Left ventricle myocardium inferior (tissue), 1 donor: ENCODE results near the gene EDRF1. TPM values are rescaled to one million over a fixed set of nuclear protein-coding genes. Genes with fewer than 3 reads are reported as not detected.

Source experiments
- DNase-seq: peaks from one replicate; pipeline ENCODE4 v3.0.0-alpha.2; 2020
- H3K27ac ChIP-seq: fragments of 200-600 bp; replicated peaks from 2 replicates; pipeline ENCODE4 v1.8.0; 2021
- H3K27me3 ChIP-seq: fragments of 200-600 bp; 2 replicates; pipeline ENCODE4 v1.8.0; 2021; ENCODE audit warnings: low read depth
- H3K36me3 ChIP-seq: fragments of 200-600 bp; 2 replicates; pipeline ENCODE4 v1.8.0; 2021
- H3K4me1 ChIP-seq: fragments of 200-600 bp; 2 replicates; pipeline ENCODE4 v1.8.0; 2021
- H3K4me3 ChIP-seq: fragments of 200-600 bp; 2 replicates; pipeline ENCODE4 v1.8.0; 2021; ENCODE audit warnings: mild to moderate bottlenecking, moderate library complexity
- H3K9me3 ChIP-seq: fragments of 200-600 bp; replicated peaks from 2 replicates; pipeline ENCODE4 v1.8.0; 2021
- CTCF ChIP-seq: fragments of 200-600 bp; IDR thresholded peaks from 2 replicates; pipeline ENCODE4 v1.8.0; 2021; ENCODE audit warnings: antibody characterized with exemption, mild to moderate bottlenecking, borderline replicate concordance
- intact Hi-C: fragments of 100-400 bp; cut with micrococcal nuclease; formaldehyde crosslinking; loops from one replicate; pipeline ENCODE4 v1.11.0; 2022
- total RNA-seq: library from RNA; stranded (reverse); fragmentation: NEBNext Ultra II Directional; extraction: Animal tissue kit (Norgen Biotek cat#: 25700); gene quantifications from one replicate; pipeline ENCODE4 v1.2.1, GENCODE V29; 2021
- donor health status: DM: no; HTN: yes; CAD: no; lungs with severe emphysema.

Gene EDRF1
- total RNA-seq, 1 donor from 2014 or later, result 11.5 TPM

GRCh38 chr10:125744909-125745308 is 25.4 kb downstream of the EDRF1 start:
- intact Hi-C loops, result no loop called here
- H3K4me1 ChIP-seq, result no peaks in the 10 kb centered on the region
- H3K4me3 ChIP-seq, result no peak overlapping the region
- no peak overlapping the region for H3K27ac ChIP-seq
- H3K27me3 ChIP-seq, result no peaks in the 10 kb centered on the region
- H3K36me3 ChIP-seq, result peaks cover 100% of the 10 kb centered on the region
- DNase-seq, result no peak
- peaks cover 5% of the 10 kb centered on the region for H3K9me3 ChIP-seq
- TF ChIP-seq CTCF, result no peak

GRCh38 chr10:125747417-125747816 is 27.9 kb downstream of the EDRF1 start:
- no peak for TF ChIP-seq CTCF
- H3K27me3 ChIP-seq, result no peaks in the 10 kb centered on the region
- intact Hi-C loops, result no loop called here
- no peak for DNase-seq
- H3K9me3 ChIP-seq, result peaks cover 5% of the 10 kb centered on the region
- H3K36me3 ChIP-seq, result peaks cover 100% of the 10 kb centered on the region
- no peaks in the 10 kb centered on the region for H3K4me1 ChIP-seq
- no peak overlapping the region for H3K4me3 ChIP-seq
- H3K27ac ChIP-seq, result no peak overlapping the region

- Histone ChIP-seq H3K36me3 (peaks cover 95% of the 10 kb centered on the region), H3K27ac (no peak overlapping the region), H3K27me3 (no peaks in the 10 kb centered on the region), H3K9me3 (no peaks in the 10 kb centered on the region), H3K4me1 (no peaks in the 10 kb centered on the region), H3K4me3 (no peak overlapping the region)
- intact Hi-C loops, result no loop called here
- DNase-seq, result no peak
- TF ChIP-seq CTCF, result no peak
These were observed 36.7 kb downstream of the EDRF1 start for GRCh38 chr10:125756196-125756595.

- H3K4me1 ChIP-seq, result no peaks in the 10 kb centered on the region
- H3K9me3 ChIP-seq, result no peaks in the 10 kb centered on the region
- no peak overlapping the region for H3K4me3 ChIP-seq
- no peak for DNase-seq
- intact Hi-C loops, result no loop called here
- peaks cover 95% of the 10 kb centered on the region for H3K36me3 ChIP-seq
- TF ChIP-seq CTCF, result no peak
- no peaks in the 10 kb centered on the region for H3K27me3 ChIP-seq
- H3K27ac ChIP-seq, result no peak overlapping the region
These were observed 37.5 kb downstream of the EDRF1 start for GRCh38 chr10:125756853-125757487.

GRCh38 chr10:125757742-125758141 is 38.2 kb downstream of the EDRF1 start:
- H3K27me3 ChIP-seq, result no peaks in the 10 kb centered on the region
- no peaks in the 10 kb centered on the region for H3K4me1 ChIP-seq
- intact Hi-C loops, result no loop called here
- TF ChIP-seq CTCF, result no peak
- DNase-seq, result no peak
- no peak overlapping the region for H3K4me3 ChIP-seq
- no peak overlapping the region for H3K27ac ChIP-seq
- H3K9me3 ChIP-seq, result no peaks in the 10 kb centered on the region
- H3K36me3 ChIP-seq, result peaks cover 90% of the 10 kb centered on the region
